Mesodermal cell (in vitro differentiated cells): ENCODE measurements around the gene WASHC3. TPM values are rescaled to one million over a fixed set of nuclear protein-coding genes. Genes with fewer than 3 reads are reported as not detected.
A peak's percentile ranks its signal among the peaks of the same experiment; 100 is the strongest.
"Not testable (repeated sequence)": the region's sequence is repeated elsewhere in the genome, so short reads cannot be mapped to it uniquely, and the experiment has no call there.

Experiments used
- H3K27ac ChIP-seq: 2 replicates; pipeline ENCODE4 v1.7.0; 2013; ENCODE audit warnings: mild to moderate bottlenecking, low read depth, low read length, moderate library complexity; ENCODE audit not compliant: severe bottlenecking
- H3K36me3 ChIP-seq: 2 replicates; pipeline ENCODE4 v1.7.1; 2013; ENCODE audit warnings: mild to moderate bottlenecking, low read length, moderate library complexity; ENCODE audit not compliant: control insufficient read depth, insufficient read depth
- H3K4me1 ChIP-seq: one replicate; pipeline ENCODE4 v1.7.1; 2013; ENCODE audit warnings: mild to moderate bottlenecking, low read length; ENCODE audit not compliant: insufficient read depth, control insufficient read depth, poor library complexity, severe bottlenecking
- H3K4me3 ChIP-seq: 2 replicates; pipeline ENCODE4 v1.7.0; 2013; ENCODE audit warnings: low read length, control low read depth, mild to moderate bottlenecking; ENCODE audit not compliant: insufficient read depth, poor library complexity, severe bottlenecking; ENCODE audit errors: extremely low read depth
- H3K9me3 ChIP-seq: 2 replicates; pipeline ENCODE4 v1.7.1; 2013; ENCODE audit warnings: mild to moderate bottlenecking, low read length, moderate library complexity; ENCODE audit not compliant: control insufficient read depth
- whole genome bisulfite sequencing, 2 experiments: methylation state at CpG; one replicate each; pipeline ENCODE4 v1.1.5; 2013; ENCODE audit warnings: missing lambda C conversion rate in 2 of 2; ENCODE audit not compliant: insufficient coverage in 2 of 2; 5-methylcytosine and 5-hydroxymethylcytosine counted together
- polyA plus RNA-seq, 2 experiments: library from polyadenylated mRNA; stranded (reverse); fragments of 50-300 nt; gene quantifications; one replicate each; pipeline ENCODE4 v1.2.3, GENCODE V29; 2013

WASHC3 gene, protein sequence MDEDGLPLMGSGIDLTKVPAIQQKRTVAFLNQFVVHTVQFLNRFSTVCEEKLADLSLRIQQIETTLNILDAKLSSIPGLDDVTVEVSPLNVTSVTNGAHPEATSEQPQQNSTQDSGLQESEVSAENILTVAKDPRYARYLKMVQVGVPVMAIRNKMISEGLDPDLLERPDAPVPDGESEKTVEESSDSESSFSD
- polyA plus RNA-seq (2013, experiment 1 of 2) = 25.9 TPM
- 36.5 TPM for polyA plus RNA-seq (2013, experiment 2 of 2)

DNA sequence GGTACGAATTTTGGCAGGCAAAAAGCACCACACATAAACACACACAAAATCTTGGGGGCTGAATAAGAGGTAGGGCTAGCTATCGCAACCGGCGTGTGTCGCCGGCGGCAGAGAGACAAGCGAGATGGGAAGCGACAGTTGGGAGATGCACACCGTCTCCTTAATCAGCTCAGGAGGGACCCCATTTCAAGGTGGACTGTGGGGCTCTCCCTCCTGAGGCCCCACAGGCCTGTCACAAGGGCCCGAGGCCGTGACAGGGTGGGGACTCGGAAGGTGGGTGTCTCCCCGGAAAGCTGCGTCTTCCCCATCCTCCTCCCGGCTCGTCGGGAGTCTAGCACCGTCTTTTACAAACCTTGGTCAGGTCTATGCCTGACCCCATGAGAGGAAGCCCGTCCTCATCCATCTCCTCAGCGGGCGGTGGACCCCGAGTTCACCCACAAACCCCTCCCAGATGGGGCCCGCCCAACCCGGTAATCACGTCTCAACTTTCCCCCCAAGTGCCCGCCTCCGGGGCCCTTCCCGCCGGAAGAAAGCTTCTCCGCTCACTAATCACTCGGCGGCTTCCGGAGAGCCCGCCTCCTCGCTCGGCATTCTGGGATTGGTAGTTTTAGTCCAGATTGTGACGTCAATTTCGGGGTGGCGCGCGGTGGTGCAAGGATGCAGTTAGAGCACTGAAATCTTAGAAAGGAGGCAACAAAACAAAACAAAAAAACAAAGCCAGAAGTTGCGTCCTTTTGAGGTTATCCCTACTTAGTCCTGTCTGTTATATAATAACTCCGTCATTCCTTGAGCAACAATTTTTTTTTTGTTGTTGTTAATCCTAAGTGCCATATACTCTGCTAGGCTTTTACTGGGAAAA is at the start of gene WASHC3:
TSS of gene WASHC3 (minus strand) at position 432 of the 859 bp plus-strand sequence. CDS start at position 403, 29 bp downstream.
- H3K4me1 ChIP-seq = peaks cover 4% of the 10 kb centered on the region
- H3K36me3 ChIP-seq = peaks cover 3% of the 10 kb centered on the region
- WGBS, 2 experiments = 2 to 3% methylated on average over 24 of the region's 44 CpGs
- H3K27ac ChIP-seq = no peak within 1 kb of the TSS
- H3K9me3 ChIP-seq = no peaks in the 10 kb centered on the region
- peak within 1 kb of the TSS; percentile 79 for H3K4me3 ChIP-seq

DNA sequence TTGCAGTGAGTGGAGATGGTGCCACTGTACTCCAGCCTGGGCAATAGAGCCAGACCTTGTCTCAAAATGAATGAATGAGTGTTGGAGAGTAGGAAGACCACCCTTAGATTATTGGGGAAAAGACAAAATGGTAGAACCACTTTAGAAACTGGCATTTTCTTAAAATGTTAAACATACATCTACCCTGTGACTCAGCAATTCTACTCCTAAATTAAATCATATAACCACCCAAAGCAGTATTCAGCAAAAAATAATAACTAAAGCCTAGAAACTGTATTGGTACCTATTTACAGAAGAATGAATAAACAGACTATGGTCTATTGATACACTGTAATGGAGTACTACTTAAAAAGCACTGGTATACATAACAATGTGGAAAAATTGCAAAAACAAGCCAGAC is 49.0 kb upstream of the WASHC3 start:
- H3K9me3 ChIP-seq = peaks cover 14% of the 10 kb centered on the region
- H3K36me3 ChIP-seq = peaks cover 60% of the 10 kb centered on the region
- no peak overlapping the region for H3K4me3 ChIP-seq
- H3K27ac ChIP-seq = no peak overlapping the region
- no peaks in the 10 kb centered on the region for H3K4me1 ChIP-seq

DNA sequence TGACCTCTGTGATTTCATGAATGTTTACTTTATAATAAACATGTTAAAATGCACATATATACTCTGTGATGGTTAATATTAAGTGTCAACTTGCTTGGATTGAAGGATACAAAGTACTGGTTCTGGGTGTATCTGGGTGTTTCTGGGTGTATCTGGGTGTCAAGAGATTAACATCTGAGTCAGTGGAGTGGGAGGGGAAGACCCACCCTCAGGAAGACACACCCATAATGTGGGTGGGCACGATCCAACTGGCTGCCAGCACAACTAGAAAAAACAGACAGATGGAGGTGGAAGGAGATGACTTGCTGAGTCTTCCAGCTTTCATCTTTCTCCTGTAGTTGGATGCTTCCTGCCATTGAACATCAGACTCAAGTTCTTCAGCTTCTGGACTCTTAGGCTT is 46.2 kb upstream of the WASHC3 start:
- Histone ChIP-seq H3K4me3 (no peak overlapping the region), H3K36me3 (peaks cover 71% of the 10 kb centered on the region), H3K27ac (no peak overlapping the region), H3K9me3 (peaks cover 14% of the 10 kb centered on the region), H3K4me1 (no peaks in the 10 kb centered on the region)
- WGBS, 2 experiments = 100% methylated on average over 1 of the region's 1 CpG; no CpG with 5 or more reads in 1 of the 2 experiments

DNA sequence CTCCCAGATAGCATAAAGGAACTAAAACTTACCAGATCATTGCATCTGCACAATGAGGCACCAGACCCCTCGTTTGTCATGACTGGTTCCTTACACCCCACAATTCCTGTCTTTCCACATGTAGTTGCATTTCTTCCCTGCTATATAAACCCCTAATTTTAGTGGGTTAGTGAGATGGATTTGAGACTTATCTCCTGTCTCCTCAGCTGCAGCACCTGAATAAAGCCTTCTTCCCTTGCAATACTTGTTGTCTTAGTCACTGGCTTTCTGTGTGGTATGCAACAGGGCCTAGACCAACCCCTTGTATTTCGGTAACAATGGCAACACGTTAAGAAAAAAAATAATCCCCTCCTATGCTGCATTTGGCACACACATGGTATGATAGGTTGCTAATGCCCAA is 45.1 kb upstream of the WASHC3 start:
- Histone ChIP-seq H3K4me1 (no peaks in the 10 kb centered on the region), H3K27ac (no peak overlapping the region), H3K36me3 (peaks cover 69% of the 10 kb centered on the region), H3K9me3 (peaks cover 14% of the 10 kb centered on the region), H3K4me3 (no peak overlapping the region)
- 77 to 100% methylated on average over 3 of the region's 3 CpGs for WGBS, 2 experiments

DNA sequence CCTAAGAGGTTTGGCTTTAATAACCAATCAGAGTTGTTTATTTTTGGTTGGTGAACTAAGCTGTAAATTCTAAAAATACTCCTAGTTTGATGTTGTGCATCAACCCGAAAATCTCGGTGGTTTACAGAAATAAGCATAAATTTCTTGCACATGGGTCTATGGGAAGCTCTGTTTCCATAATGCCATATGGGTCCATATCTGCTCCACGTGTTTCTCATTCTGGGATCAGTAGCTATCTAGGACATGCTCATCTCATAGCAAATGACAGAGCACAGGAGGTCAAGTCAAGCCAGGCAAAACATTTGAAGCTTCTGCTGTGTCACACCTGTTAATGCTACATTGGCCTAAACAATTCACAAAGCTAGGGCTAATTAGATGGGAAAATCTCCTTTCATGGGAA is 35.1 kb upstream of the WASHC3 start:
- WGBS, 2 experiments = 92 to 100% methylated on average over 1 of the region's 3 CpGs

DNA sequence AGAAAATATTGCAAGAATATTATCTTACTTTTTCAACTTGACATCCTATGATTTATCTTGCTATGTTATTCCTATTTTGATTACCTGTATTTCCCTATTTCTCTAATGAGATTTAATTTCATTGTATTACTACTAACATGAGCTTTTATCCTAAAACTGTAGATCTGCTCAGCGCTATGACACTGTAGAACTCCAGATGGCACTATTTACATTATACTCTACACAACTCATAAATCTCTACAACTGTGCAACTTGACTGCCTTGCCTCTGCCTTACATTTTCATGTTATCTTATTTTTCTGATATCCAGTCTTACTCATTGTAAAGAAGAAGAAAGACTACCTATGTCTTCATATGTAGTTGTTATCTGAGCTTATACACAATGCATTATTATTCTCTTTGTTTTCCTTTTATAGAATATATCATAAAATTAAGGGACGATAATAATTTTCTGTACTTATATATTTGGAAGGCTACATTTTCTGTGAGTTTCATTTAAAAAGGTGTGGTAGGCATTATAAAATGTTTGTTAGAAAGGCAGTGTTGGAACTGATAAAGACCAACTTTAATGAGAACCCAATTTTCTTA is 34.0 kb upstream of the WASHC3 start:
- H3K36me3 ChIP-seq = peaks cover 16% of the 10 kb centered on the region
- H3K27ac ChIP-seq = no peak overlapping the region
- 100% methylated on average over 1 of the region's 2 CpGs for WGBS, 2 experiments
- H3K9me3 ChIP-seq = no peaks in the 10 kb centered on the region
- no peaks in the 10 kb centered on the region for H3K4me1 ChIP-seq
- no peak overlapping the region for H3K4me3 ChIP-seq

More for the DNA sequence above, 35.1 kb upstream of the WASHC3 start:
- H3K36me3 ChIP-seq = peaks cover 15% of the 10 kb centered on the region
- H3K9me3 ChIP-seq = no peaks in the 10 kb centered on the region
- H3K4me3 ChIP-seq = no peak overlapping the region
- H3K4me1 ChIP-seq = no peaks in the 10 kb centered on the region
- H3K27ac ChIP-seq = no peak overlapping the region

DNA sequence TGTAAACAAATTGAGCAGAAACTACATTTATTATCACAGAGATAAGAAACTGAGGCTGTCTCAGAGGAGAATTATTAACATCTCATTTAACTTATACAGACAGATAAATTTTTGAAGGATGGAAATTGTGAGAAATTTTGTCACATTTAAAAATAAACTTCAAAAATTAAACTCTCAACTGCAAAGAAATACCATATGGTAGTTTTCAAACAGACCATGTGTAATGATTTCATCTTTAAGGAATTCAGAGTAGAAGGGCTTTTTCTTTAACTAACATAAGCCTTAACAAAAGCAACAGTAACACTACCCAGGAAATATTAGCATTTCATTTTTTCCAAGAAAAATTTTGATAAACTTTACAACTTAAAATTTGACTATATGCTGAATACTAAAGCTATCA is 31.5 kb upstream of the WASHC3 start:
- Histone ChIP-seq H3K27ac (no peak overlapping the region), H3K4me1 (no peaks in the 10 kb centered on the region), H3K4me3 (no peak overlapping the region), H3K9me3 (peaks cover 6% of the 10 kb centered on the region), H3K36me3 (peaks cover 19% of the 10 kb centered on the region)

DNA sequence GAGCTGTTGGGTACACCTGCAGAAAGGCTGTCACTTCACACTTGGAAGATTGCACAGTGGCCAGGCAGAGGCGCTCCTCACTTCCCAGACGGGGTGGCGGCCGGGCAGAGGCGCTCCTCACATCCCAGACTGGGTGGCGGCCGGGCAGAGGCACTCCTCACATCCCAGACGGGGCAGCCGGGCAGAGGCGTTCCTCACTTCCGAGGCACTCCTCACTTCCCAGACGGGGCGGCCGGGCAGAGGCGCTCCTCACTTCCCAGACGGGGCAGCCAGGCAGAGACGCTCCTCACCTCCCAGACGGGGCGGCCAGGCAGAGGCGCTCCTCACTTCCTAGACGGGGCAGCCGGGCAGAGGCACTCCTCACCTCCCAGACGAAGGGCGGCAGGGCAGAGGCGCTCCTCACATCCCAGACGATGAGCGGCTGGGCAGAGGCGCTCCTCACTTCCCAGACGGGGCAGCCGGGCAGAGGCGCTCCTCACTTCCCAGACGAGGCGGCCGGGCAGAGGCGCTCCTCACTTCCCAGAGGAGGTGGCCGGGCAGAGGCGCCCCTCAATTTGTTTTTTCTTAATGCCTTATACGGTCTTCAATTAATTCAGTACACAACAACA is 27.5 kb upstream of the WASHC3 start:
- not testable (repeated sequence) for H3K27ac ChIP-seq, H3K4me3 ChIP-seq, H3K9me3 ChIP-seq, H3K4me1 ChIP-seq
- H3K36me3 ChIP-seq = peaks cover 17% of the 10 kb centered on the region
- WGBS, 2 experiments = 95 to 98% methylated on average over 30 to 33 of the region's 38 CpGs

DNA sequence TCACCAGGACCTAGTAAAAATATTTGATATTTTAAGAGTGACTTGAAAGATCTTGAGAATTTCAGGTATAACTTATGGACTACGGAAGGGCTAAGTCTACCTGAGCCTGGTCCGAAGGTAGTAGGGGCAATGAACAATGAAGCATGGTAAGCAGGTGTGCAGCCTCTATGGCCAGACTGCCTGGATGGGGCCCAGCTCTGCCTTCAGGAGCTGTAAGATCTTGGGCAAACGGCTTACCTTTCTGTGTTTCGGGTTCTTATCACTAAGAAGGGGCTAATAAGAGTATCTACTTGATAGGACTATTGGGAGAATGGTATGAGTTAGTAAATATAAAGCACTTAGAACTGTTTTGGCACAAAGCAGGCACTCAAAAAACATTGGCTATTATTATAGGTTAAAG is 19.1 kb upstream of the WASHC3 start:
- H3K36me3 ChIP-seq = peaks cover 56% of the 10 kb centered on the region
- no peak overlapping the region for H3K4me3 ChIP-seq
- no peaks in the 10 kb centered on the region for H3K9me3 ChIP-seq
- no peaks in the 10 kb centered on the region for H3K4me1 ChIP-seq
- WGBS, 2 experiments = 89 to 98% methylated on average over 2 to 4 of the region's 4 CpGs
- H3K27ac ChIP-seq = no peak overlapping the region

DNA sequence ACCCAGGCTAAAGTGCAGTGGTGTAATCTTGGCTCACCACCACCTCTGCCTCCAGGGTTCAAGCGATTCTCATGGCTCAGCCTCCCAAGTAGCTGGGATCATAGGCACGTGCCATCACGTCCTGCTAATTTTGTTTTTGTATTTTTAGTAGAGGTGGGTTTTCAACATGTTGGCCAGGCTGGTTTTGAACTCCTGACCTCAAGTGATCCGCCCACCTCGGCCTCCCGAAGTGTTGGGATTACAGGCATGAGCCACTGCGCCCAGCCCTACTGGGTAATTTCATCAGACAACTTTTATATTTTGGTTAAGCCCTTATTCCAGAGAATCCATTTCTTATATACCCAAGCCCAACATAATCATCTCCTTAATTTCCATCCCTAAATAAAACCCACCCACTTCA is 10.3 kb upstream of the WASHC3 start:
- 88 to 96% methylated on average over 4 to 6 of the region's 7 CpGs for WGBS, 2 experiments

More for the DNA sequence above, 10.3 kb upstream of the WASHC3 start:
- not testable (repeated sequence) for H3K9me3 ChIP-seq, H3K4me3 ChIP-seq, H3K4me1 ChIP-seq, H3K27ac ChIP-seq
- peaks cover 28% of the 10 kb centered on the region for H3K36me3 ChIP-seq
